ENCODE results near the gene KIF26B.

KIF26B gene

DNA sequence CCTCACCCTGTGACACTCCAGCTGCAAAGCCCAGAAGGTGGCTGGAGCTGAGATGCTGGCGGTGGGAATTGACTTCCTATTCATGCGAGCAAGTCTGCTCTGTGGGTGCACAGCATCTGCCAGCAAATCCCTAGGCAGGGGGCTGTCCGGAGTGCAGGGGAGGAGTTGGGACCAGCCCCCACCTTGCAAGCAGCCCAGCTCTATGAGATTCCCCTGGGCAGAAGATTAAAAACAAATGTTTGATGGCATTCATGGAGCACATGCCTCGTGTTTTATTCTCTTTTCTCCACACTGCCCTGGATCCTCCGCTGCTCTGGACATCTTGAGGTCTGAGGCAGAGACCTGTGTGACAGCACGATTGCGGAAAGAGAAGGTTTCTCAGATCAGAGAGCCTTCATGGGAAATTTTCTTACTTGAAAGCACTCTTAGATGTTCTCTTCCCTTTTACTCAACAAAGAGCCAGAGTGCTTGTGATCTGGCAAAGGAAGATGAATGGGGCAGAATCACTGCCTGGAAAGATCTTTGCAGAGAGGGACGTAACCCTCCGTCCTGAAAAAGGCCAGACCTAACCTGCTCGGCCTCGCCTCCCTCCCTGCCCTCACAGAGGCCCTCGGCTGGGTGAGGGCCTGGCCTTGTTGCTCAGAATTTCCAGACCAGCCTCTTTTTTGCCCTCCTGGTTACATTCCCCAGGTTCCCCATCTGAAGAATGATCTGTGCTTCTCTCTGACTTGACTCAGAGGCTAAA is 597.1 kb downstream of the KIF26B start:
- TF ChIP-seq, protein P1, sequence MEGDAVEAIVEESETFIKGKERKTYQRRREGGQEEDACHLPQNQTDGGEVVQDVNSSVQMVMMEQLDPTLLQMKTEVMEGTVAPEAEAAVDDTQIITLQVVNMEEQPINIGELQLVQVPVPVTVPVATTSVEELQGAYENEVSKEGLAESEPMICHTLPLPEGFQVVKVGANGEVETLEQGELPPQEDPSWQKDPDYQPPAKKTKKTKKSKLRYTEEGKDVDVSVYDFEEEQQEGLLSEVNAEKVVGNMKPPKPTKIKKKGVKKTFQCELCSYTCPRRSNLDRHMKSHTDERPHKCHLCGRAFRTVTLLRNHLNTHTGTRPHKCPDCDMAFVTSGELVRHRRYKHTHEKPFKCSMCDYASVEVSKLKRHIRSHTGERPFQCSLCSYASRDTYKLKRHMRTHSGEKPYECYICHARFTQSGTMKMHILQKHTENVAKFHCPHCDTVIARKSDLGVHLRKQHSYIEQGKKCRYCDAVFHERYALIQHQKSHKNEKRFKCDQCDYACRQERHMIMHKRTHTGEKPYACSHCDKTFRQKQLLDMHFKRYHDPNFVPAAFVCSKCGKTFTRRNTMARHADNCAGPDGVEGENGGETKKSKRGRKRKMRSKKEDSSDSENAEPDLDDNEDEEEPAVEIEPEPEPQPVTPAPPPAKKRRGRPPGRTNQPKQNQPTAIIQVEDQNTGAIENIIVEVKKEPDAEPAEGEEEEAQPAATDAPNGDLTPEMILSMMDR (conservative IDR thresholded peaks at IDR 0.05) = no peak
- H3K27ac ChIP-seq = no peak overlapping the region

- TF ChIP-seq, protein P1 (conservative IDR thresholded peaks at IDR 0.05) = no peak
- no peak overlapping the region for H3K27ac ChIP-seq
These were observed 597.8 kb downstream of the KIF26B start for GRCh38 chr1:245752561-245752960.

GRCh38 chr1:245753807-245754206 is 599.0 kb downstream of the KIF26B start:
- H3K27ac ChIP-seq = peak overlapping the region; percentile 42
- TF ChIP-seq, protein P1 (conservative IDR thresholded peaks at IDR 0.05) = no peak

- H3K27ac ChIP-seq = peak overlapping the region; percentile 42
- TF ChIP-seq, protein P1 (conservative IDR thresholded peaks at IDR 0.05) = no peak
These were observed 599.7 kb downstream of the KIF26B start for GRCh38 chr1:245754463-245754961.

Data from VCaP (cell line).